Left lung (tissue), 10 donors: ENCODE measurements around the gene MLST8. TPM values are rescaled to one million over a fixed set of nuclear protein-coding genes. Genes with fewer than 3 reads are reported as not detected.

Source experiments
- ATAC-seq: fragments of 200-7000 bp; cut with Tn5 transposase; one replicate; pipeline ENCODE4 v1.9.1; 2020; ENCODE audit warnings: moderate library complexity
- DNase-seq, 4 donors: peaks; one replicate each; pipeline ENCODE4 v3.0.0-alpha.2; 2013 to 2020
- H3K27ac ChIP-seq, 2 donors: fragments of 200-600 bp; sonication (generic) in 1 of 2; one replicate each; pipeline versions ENCODE4 v1.5.0 to v1.8.0; 2020 to 2021
- H3K27me3 ChIP-seq, 2 donors: fragments of 200-600 bp; sonication (generic) in 1 of 2; one replicate each; pipeline versions ENCODE4 v1.5.0 to v1.8.0; 2020 to 2021
- H3K36me3 ChIP-seq, 2 donors: fragments of 200-600 bp; sonication (generic) in 1 of 2; one replicate each; pipeline versions ENCODE4 v1.5.0 to v1.8.0; 2020 to 2021
- H3K4me1 ChIP-seq, 2 donors: fragments of 200-600 bp; one replicate each; pipeline ENCODE4 v1.8.0; 2021
- H3K4me3 ChIP-seq, 2 donors: fragments of 200-600 bp; sonication (generic) in 1 of 2; one replicate each; pipeline versions ENCODE4 v1.5.0 to v1.8.0; 2020 to 2021; ENCODE audit warnings: mild to moderate bottlenecking in 1 of 2
- H3K9me3 ChIP-seq, 2 donors: fragments of 200-600 bp; sonication (generic) in 1 of 2; one replicate each; pipeline versions ENCODE4 v1.5.0 to v1.8.0; 2020 to 2021
- CTCF ChIP-seq, 2 donors: fragments of 200-600 bp; sonication (generic) in 1 of 2; IDR thresholded peaks; one replicate each; pipeline versions ENCODE4 v1.5.0 to v1.8.0; 2021; ENCODE audit warnings: antibody characterized with exemption in 2 of 2
- intact Hi-C, 2 donors: fragments of 100-400 bp; cut with DNase I; formaldehyde crosslinking; loops; one replicate each; pipeline versions ENCODE4 v1.11.2 to v1.14.2; 2022
- polyA plus RNA-seq, 6 donors: library from polyadenylated mRNA; unstranded; fragments of 120-200 nt; gene quantifications; one replicate each; pipeline ENCODE4 v1.2.1, GENCODE V29; 2013; ENCODE audit not compliant: insufficient read length in 6 of 6
- total RNA-seq, 2 donors: library from RNA; stranded (reverse); fragmentation: NEBNext Ultra II Directional; extraction: Animal tissue kit (Norgen Biotek cat#: 25700); gene quantifications; one replicate each; pipeline ENCODE4 v1.2.1, GENCODE V29; 2021
- donor health status: DM: no; HTN: yes; CAD: no.
- donor health status: DM: no; HTN: no; CAD: no.

The MLST8 gene
- total and polyA plus RNA-seq, 8 donors: 29.8 to 40.3 (median 37.0) TPM

GRCh38 chr16:2228161-2228824, 23.0 kb downstream of the MLST8 start:
- Histone ChIP-seq H3K36me3 (peaks cover 0 to 55% of the 10 kb centered on the region in 2 donors), H3K4me1 (peaks cover 9 to 29% of the 10 kb centered on the region in 2 donors)

GRCh38 chr16:2229091-2229490, 23.8 kb downstream of the MLST8 start:
- ATAC-seq: no peak
- intact Hi-C loops: no loop called here
- Histone ChIP-seq H3K27ac (no peak overlapping the region), H3K27me3 (no peaks in the 10 kb centered on the region), H3K4me1 (peaks cover 9 to 26% of the 10 kb centered on the region in 2 donors), H3K36me3 (peaks cover 0 to 63% of the 10 kb centered on the region in 2 donors), H3K9me3 (no peaks in the 10 kb centered on the region), H3K4me3 (no peak overlapping the region)
- TF ChIP-seq CTCF (IDR thresholded peaks at IDR 0.05): no peak
- no peak for DNase-seq

More at GRCh38 chr16:2228161-2228824, 23.0 kb downstream of the MLST8 start:
- Histone ChIP-seq H3K9me3 (no peaks in the 10 kb centered on the region), H3K27me3 (no peaks in the 10 kb centered on the region), H3K27ac (no peak overlapping the region), H3K4me3 (no peak overlapping the region)
- TF ChIP-seq CTCF (IDR thresholded peaks at IDR 0.05): no peak
- intact Hi-C loops: no loop called here
- DNase-seq (no peak), ATAC-seq (no peak)

GRCh38 chr16:2229632-2230250, 24.5 kb downstream of the MLST8 start:
- DNase-seq (no peak), ATAC-seq (no peak)
- H3K9me3 ChIP-seq: no peaks in the 10 kb centered on the region
- H3K27ac ChIP-seq: no peak overlapping the region
- no peaks in the 10 kb centered on the region for H3K27me3 ChIP-seq
- TF ChIP-seq CTCF (IDR thresholded peaks at IDR 0.05): no peak
- H3K4me3 ChIP-seq: no peak overlapping the region
- H3K36me3 ChIP-seq: peaks cover 0 to 69% of the 10 kb centered on the region in 2 donors
- H3K4me1 ChIP-seq: peaks cover 3 to 20% of the 10 kb centered on the region in 2 donors
- intact Hi-C loops: no loop called here

- H3K36me3 ChIP-seq: peaks cover 0 to 76% of the 10 kb centered on the region in 2 donors
- peaks cover 0 to 2% of the 10 kb centered on the region in 2 donors for H3K27me3 ChIP-seq
- no peaks in the 10 kb centered on the region for H3K9me3 ChIP-seq
- ATAC-seq: no peak
- no peak for DNase-seq
- H3K4me3 ChIP-seq: no peak overlapping the region
- intact Hi-C loops: no loop called here
- no peak overlapping the region for H3K27ac ChIP-seq
- H3K4me1 ChIP-seq: peaks cover 0 to 13% of the 10 kb centered on the region in 2 donors
- no peak for TF ChIP-seq CTCF (IDR thresholded peaks at IDR 0.05)
These were observed 25.1 kb downstream of the MLST8 start for GRCh38 chr16:2230376-2230775.
